Sigmoid colon (tissue), 7 donors: ENCODE measurements around the gene EBLN1. TPM values are rescaled to one million over a fixed set of nuclear protein-coding genes. Genes with fewer than 3 reads are reported as not detected.

ENCODE experiments used
- DNase-seq: peaks from one replicate; pipeline ENCODE4 v3.0.0-alpha.2; 2019
- H3K27ac ChIP-seq, 4 donors: fragments of 200-600 bp; sonication (generic); one replicate each; pipeline ENCODE4 v1.5.1; 2016 to 2019; ENCODE audit warnings: mild to moderate bottlenecking in 1 of 4
- H3K27me3 ChIP-seq, 3 donors: fragments of 200-600 bp; sonication (generic); one replicate each; pipeline ENCODE4 v1.5.1; 2019; ENCODE audit warnings: mild to moderate bottlenecking in 1 of 3
- H3K36me3 ChIP-seq, 4 donors: fragments of 200-600 bp; sonication (generic); one replicate each; pipeline ENCODE4 v1.5.1; 2016 to 2019
- H3K4me1 ChIP-seq, 4 donors: fragments of 200-600 bp; sonication (generic); one replicate each; pipeline ENCODE4 v1.5.1; 2017 to 2019
- H3K4me3 ChIP-seq, 4 donors: fragments of 200-600 bp; sonication (generic); one replicate each; pipeline ENCODE4 v1.5.1; 2017 to 2019; ENCODE audit warnings: mild to moderate bottlenecking in 2 of 4, moderate library complexity in 1 of 4
- H3K9me3 ChIP-seq, 4 donors: fragments of 200-600 bp in 3 of 4; sonication (generic) in 3 of 4; one replicate each; pipeline versions ENCODE4 v1.5.1 to v1.6.1; 2013 to 2019
- EP300 ChIP-seq, 4 donors: sonication (generic); formaldehyde crosslinking; IDR thresholded peaks; one replicate each; pipeline ENCODE4 v1.6.1; 2017; ENCODE audit warnings: antibody characterized with exemption in 4 of 4
- POLR2A ChIP-seq, 2 donors: fragments of 450-650 bp; IDR thresholded peaks; one replicate each; pipeline ENCODE4 v1.6.1; 2016; ENCODE audit warnings: antibody characterized with exemption in 2 of 2, mild to moderate bottlenecking in 2 of 2, moderate library complexity in 2 of 2
- POLR2AphosphoS5 ChIP-seq, 4 donors: sonication (generic); formaldehyde crosslinking; IDR thresholded peaks; one replicate each; pipeline ENCODE4 v1.6.1; 2017; ENCODE audit warnings: antibody characterized with exemption in 4 of 4
- WGBS, 2 donors: extraction: QIAGEN DNeasy Blood & Tissue Kit; methylation state at CpG; one replicate each; pipeline ENCODE4 v1.1.7; 2013; 5-methylcytosine and 5-hydroxymethylcytosine counted together
- intact Hi-C: fragments of 100-400 bp; cut with DNase I; formaldehyde crosslinking; loops from one replicate; pipeline ENCODE4 v1.15.1; 2023
- polyA plus RNA-seq, 3 donors: library from polyadenylated mRNA; stranded (reverse); fragments of 200-250 nt; gene quantifications; one replicate each; pipeline ENCODE4 v1.2.3, GENCODE V29; 2013
- total RNA-seq, 4 donors: library from RNA; depleted of rRNA; stranded (reverse); fragments of >200 nt; gene quantifications; one replicate each; pipeline ENCODE4 v1.1.0, GENCODE V29; 2016
- TF ChIP-seq, protein P1 (sequence below), 4 experiments: fragments of 450-650 bp in 3 of 4; fragments of 200-600 bp in 1 of 4; IDR thresholded peaks; one replicate each; pipeline ENCODE4 v1.5.1; 2016 to 2019; ENCODE audit warnings: antibody characterized with exemption in 4 of 4, mild to moderate bottlenecking in 3 of 4, moderate library complexity in 2 of 4
- donor health status: healthy with polysubstance abuse.
- donor health status: Bipolar disorder and iron deficiency.
- donor health status: healthy.

The EBLN1 gene
- total RNA-seq (not detected), polyA plus RNA-seq (not detected)

DNA sequence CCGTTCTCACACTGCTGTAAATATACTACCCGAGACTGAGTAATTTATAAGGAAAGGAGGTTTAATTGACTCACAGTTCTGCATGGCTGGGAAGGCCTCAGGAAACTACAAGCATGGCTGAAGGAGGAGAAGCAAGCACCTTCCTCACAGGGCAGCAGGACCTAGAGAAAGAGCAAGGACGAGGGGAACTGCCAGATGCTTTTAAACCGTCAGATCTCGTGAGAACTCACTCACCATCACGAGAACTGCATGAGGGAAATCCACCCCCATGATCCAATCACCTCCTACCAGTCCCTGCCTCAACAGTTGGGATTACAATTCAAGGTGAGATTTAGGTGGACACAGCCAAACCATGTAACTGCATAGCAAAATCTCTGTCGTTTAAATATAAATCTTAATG lies at the start of gene EBLN1:
Gene EBLN1, minus strand, starts transcription at position 174 of the 400 bp plus-strand sequence. CDS start 8,032 bp downstream, outside the sequence.
- H3K4me3 ChIP-seq = no peak within 1 kb of the TSS
- TF ChIP-seq, protein P1, sequence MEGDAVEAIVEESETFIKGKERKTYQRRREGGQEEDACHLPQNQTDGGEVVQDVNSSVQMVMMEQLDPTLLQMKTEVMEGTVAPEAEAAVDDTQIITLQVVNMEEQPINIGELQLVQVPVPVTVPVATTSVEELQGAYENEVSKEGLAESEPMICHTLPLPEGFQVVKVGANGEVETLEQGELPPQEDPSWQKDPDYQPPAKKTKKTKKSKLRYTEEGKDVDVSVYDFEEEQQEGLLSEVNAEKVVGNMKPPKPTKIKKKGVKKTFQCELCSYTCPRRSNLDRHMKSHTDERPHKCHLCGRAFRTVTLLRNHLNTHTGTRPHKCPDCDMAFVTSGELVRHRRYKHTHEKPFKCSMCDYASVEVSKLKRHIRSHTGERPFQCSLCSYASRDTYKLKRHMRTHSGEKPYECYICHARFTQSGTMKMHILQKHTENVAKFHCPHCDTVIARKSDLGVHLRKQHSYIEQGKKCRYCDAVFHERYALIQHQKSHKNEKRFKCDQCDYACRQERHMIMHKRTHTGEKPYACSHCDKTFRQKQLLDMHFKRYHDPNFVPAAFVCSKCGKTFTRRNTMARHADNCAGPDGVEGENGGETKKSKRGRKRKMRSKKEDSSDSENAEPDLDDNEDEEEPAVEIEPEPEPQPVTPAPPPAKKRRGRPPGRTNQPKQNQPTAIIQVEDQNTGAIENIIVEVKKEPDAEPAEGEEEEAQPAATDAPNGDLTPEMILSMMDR (IDR thresholded peaks at IDR 0.05) = no peak
- TF ChIP-seq EP300 (IDR thresholded peaks at IDR 0.05) = no peak
- no peak for TF ChIP-seq POLR2AphosphoS5 (IDR thresholded peaks at IDR 0.05)
- no peak for TF ChIP-seq POLR2A (IDR thresholded peaks at IDR 0.05)
- 82 to 85% methylated on average over 7 of the region's 7 CpGs for WGBS, 2 donors
- H3K9me3 ChIP-seq = no peaks in the 10 kb centered on the region
- H3K27ac ChIP-seq = no peak within 1 kb of the TSS
- H3K4me1 ChIP-seq = no peaks in the 10 kb centered on the region
- no peaks in the 10 kb centered on the region for H3K36me3 ChIP-seq
- intact Hi-C loops = no loop called here
- no peaks in the 10 kb centered on the region for H3K27me3 ChIP-seq
- no peak for DNase-seq

DNA sequence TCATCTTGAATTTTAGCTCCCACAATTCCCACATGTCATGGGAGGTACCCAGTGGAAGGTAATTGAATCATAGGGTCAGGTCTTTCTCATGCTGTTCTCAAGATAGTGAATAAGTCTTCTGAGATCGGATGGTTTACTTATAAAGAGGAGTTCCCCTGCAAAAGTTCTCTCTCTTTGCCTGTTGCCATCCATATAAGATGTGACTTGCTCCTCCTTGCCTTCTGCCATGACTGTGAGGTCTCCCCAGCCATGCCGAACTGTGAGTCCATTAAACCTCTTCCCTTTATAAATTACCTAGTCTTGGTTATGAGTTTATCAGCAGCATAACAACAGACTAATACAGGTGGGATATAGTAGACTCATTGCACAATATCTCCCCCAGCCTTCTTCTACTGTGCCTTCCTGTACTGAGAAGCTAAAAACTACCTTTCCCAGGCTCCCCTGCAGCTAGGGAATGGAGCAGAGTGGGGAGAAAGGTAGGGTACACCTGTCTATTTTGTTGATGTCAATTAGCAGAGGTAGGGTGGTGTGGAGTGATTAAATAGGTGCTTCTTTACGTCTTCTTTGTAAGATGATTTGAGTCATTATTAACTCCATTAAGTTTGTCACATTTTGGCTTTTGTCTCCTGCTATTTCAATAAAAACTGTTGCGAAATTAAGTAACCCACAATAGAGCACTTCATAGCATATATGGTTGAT lies 48.2 kb upstream of the EBLN1 start:
- 91 to 92% methylated on average over 4 of the region's 4 CpGs for WGBS, 2 donors
- Histone ChIP-seq H3K27me3 (no peaks in the 10 kb centered on the region), H3K36me3 (no peaks in the 10 kb centered on the region), H3K4me1 (no peaks in the 10 kb centered on the region), H3K4me3 (no peak overlapping the region), H3K9me3 (no peaks in the 10 kb centered on the region), H3K27ac (no peak overlapping the region)
- intact Hi-C loops = no loop called here
- TF ChIP-seq, protein P1 (IDR thresholded peaks at IDR 0.05) = no peak
- no peak for TF ChIP-seq POLR2AphosphoS5 (IDR thresholded peaks at IDR 0.05)
- DNase-seq = no peak

DNA sequence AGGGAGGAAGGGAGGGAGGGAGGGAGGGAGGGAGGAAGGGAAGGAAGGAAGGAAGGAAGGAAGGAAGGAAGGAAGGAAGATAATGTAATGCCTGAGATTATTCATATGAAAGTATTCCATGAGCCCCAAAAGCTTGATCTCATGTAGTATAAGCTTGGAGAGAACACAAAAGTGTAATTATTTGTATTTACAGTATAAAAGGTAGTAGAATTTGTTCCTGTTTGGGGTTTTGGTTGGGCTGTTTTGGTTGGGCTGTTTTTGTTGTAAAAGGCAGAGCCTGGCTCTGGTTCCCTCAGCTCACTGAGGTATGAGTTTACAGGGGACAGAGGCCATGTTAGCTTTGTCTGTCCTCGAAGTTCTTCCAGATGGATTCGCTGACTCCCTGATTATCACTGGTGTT lies 45.3 kb upstream of the EBLN1 start:
- intact Hi-C loops = no loop called here
- Histone ChIP-seq H3K4me3 (no peak overlapping the region), H3K9me3 (no peaks in the 10 kb centered on the region), H3K4me1 (no peaks in the 10 kb centered on the region), H3K27me3 (no peaks in the 10 kb centered on the region), H3K36me3 (no peaks in the 10 kb centered on the region), H3K27ac (no peak overlapping the region)
- WGBS, 2 donors = 64 to 87% methylated on average over 2 of the region's 2 CpGs
- no peak for DNase-seq
- TF ChIP-seq POLR2AphosphoS5 (IDR thresholded peaks at IDR 0.05) (no peak), EP300 (IDR thresholded peaks at IDR 0.05) (no peak), POLR2A (IDR thresholded peaks at IDR 0.05) (no peak)
- TF ChIP-seq, protein P1 (IDR thresholded peaks at IDR 0.05) = no peak

DNA sequence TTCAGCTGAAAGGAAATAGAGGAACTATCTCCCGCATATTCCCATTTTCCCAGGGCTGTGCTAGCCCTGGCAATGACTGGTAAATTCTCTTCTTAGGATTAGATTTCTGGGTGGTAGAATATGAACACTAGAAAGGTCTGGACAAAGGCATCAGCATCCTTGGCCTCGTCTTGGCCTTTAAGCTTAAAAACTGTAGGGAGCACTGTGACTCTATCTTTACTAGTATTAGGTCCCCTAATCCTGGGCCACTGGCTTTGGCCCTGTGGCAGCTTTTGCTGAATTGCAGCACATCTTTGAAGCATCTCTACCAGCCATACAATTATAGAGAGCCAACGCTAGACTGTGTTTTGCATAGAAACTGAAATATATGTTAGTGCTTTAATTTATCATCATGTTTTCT lies 41.5 kb upstream of the EBLN1 start:
- TF ChIP-seq POLR2A (IDR thresholded peaks at IDR 0.05) (no peak), POLR2AphosphoS5 (IDR thresholded peaks at IDR 0.05) (no peak), EP300 (IDR thresholded peaks at IDR 0.05) (no peak)
- TF ChIP-seq, protein P1 (IDR thresholded peaks at IDR 0.05) = no peak
- Histone ChIP-seq H3K4me3 (no peak overlapping the region), H3K4me1 (no peaks in the 10 kb centered on the region), H3K9me3 (no peaks in the 10 kb centered on the region), H3K27ac (no peak overlapping the region), H3K27me3 (no peaks in the 10 kb centered on the region), H3K36me3 (no peaks in the 10 kb centered on the region)
- no peak for DNase-seq
- intact Hi-C loops = loop anchor here (10.0 kb wide), 3 partner anchors 456 to 764 kb away; partner anchors contain the start of gene PIP4K2A
- 64 to 86% methylated on average over 3 of the region's 3 CpGs for WGBS, 2 donors

DNA sequence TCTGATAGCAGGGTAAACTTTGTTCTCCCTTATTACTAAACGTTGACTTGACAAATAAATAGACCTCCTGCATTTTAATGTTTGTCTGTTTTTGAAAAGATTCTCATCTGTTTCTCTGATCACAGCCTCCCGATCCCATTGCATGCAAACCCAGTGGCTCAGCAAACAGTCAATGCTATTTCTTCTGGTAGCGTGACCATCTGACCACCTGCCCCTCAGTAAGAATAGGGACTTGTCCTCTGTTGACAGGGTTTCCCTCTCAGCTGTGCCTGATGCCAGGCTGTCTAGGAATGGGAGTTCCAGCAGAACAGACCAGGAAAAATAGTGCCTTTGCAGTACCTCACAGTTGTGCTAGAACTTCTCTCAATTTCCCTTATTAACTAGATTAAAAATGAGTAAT lies 40.7 kb upstream of the EBLN1 start:
- Histone ChIP-seq H3K9me3 (no peaks in the 10 kb centered on the region), H3K4me3 (no peak overlapping the region), H3K4me1 (no peaks in the 10 kb centered on the region), H3K27me3 (no peaks in the 10 kb centered on the region), H3K36me3 (no peaks in the 10 kb centered on the region), H3K27ac (no peak overlapping the region)
- 56 to 71% methylated on average over 3 of the region's 3 CpGs for WGBS, 2 donors
- intact Hi-C loops = loop anchor here (10.0 kb wide), 3 partner anchors 456 to 764 kb away; partner anchors contain the start of gene PIP4K2A
- DNase-seq = no peak
- no peak for TF ChIP-seq EP300 (IDR thresholded peaks at IDR 0.05)
- TF ChIP-seq POLR2A (IDR thresholded peaks at IDR 0.05) = no peak
- TF ChIP-seq POLR2AphosphoS5 (IDR thresholded peaks at IDR 0.05) = no peak
- TF ChIP-seq, protein P1 (IDR thresholded peaks at IDR 0.05) = no peak
